Muscle layer of colon (tissue), 2 donors: ENCODE results near the gene KIAA0232.

Experiments
- H3K27ac ChIP-seq: one replicate; pipeline ENCODE4 v1.7.0; 2013; ENCODE audit warnings: low read depth, mild to moderate bottlenecking, low read length, moderate library complexity
- H3K27me3 ChIP-seq, 2 donors: one replicate each; pipeline ENCODE4 v1.7.0; 2013; ENCODE audit warnings: low read length in 2 of 2, mild to moderate bottlenecking in 2 of 2; ENCODE audit not compliant: insufficient read depth in 2 of 2, control insufficient read depth in 1 of 2
- H3K36me3 ChIP-seq: one replicate; pipeline ENCODE4 v1.7.0; 2013; ENCODE audit warnings: mild to moderate bottlenecking, low read length; ENCODE audit not compliant: insufficient read depth
- H3K4me1 ChIP-seq: one replicate; pipeline ENCODE4 v1.7.0; 2013; ENCODE audit warnings: mild to moderate bottlenecking, low read length; ENCODE audit not compliant: insufficient read depth
- H3K4me3 ChIP-seq, 2 donors: one replicate each; pipeline ENCODE4 v1.7.0; 2013; ENCODE audit warnings: low read length in 2 of 2, low read depth in 1 of 2, mild to moderate bottlenecking in 1 of 2, moderate library complexity in 1 of 2
- H3K9ac ChIP-seq: one replicate; pipeline ENCODE4 v1.7.0; 2013; ENCODE audit warnings: low read length
- H3K9me3 ChIP-seq: one replicate; pipeline ENCODE4 v1.7.0; 2013; ENCODE audit warnings: mild to moderate bottlenecking, low read length
- donor health status: abdominal sarcoma.
- donor health status: Adenocarcinoma of cecum.

The KIAA0232 gene

GRCh38 chr4:6845027-6845426, 62.5 kb downstream of the KIAA0232 start:
- H3K4me1 ChIP-seq, result peaks cover 6% of the 10 kb centered on the region
- H3K36me3 ChIP-seq, result peaks cover 6% of the 10 kb centered on the region

GRCh38 chr4:6845574-6845973, 63.0 kb downstream of the KIAA0232 start:
- peaks cover 6% of the 10 kb centered on the region for H3K36me3 ChIP-seq
- peaks cover under 1% of the 10 kb centered on the region for H3K4me1 ChIP-seq
- H3K27ac ChIP-seq, result no peak overlapping the region
- H3K4me3 ChIP-seq, result no peak overlapping the region
- H3K27me3 ChIP-seq, result no peaks in the 10 kb centered on the region
- no peaks in the 10 kb centered on the region for H3K9me3 ChIP-seq
- H3K9ac ChIP-seq, result no peak overlapping the region

More at GRCh38 chr4:6845027-6845426, 62.5 kb downstream of the KIAA0232 start:
- Histone ChIP-seq H3K27me3 (no peaks in the 10 kb centered on the region), H3K27ac (no peak overlapping the region), H3K4me3 (no peak overlapping the region), H3K9ac (no peak overlapping the region), H3K9me3 (no peaks in the 10 kb centered on the region)

GRCh38 chr4:6847178-6847577, 64.7 kb downstream of the KIAA0232 start:
- H3K9me3 ChIP-seq, result no peaks in the 10 kb centered on the region
- H3K27me3 ChIP-seq, result no peaks in the 10 kb centered on the region
- H3K4me1 ChIP-seq, result no peaks in the 10 kb centered on the region
- H3K4me3 ChIP-seq, result no peak overlapping the region
- no peak overlapping the region for H3K9ac ChIP-seq
- H3K27ac ChIP-seq, result no peak overlapping the region
- H3K36me3 ChIP-seq, result peaks cover 6% of the 10 kb centered on the region

- H3K36me3 ChIP-seq, result peaks cover 12% of the 10 kb centered on the region
- H3K4me3 ChIP-seq, result no peak overlapping the region
- H3K9ac ChIP-seq, result no peak overlapping the region
- no peaks in the 10 kb centered on the region for H3K27me3 ChIP-seq
- H3K9me3 ChIP-seq, result peaks cover 8% of the 10 kb centered on the region
- no peaks in the 10 kb centered on the region for H3K4me1 ChIP-seq
- H3K27ac ChIP-seq, result no peak overlapping the region
Measured at GRCh38 chr4:6848717-6849305, 66.3 kb downstream of the KIAA0232 start.

- Histone ChIP-seq H3K9me3 (peaks cover 8% of the 10 kb centered on the region), H3K4me3 (no peak overlapping the region), H3K36me3 (peaks cover 12% of the 10 kb centered on the region), H3K27ac (no peak overlapping the region), H3K4me1 (no peaks in the 10 kb centered on the region), H3K9ac (no peak overlapping the region), H3K27me3 (no peaks in the 10 kb centered on the region)
Measured at GRCh38 chr4:6849691-6850090, 67.2 kb downstream of the KIAA0232 start.

- Histone ChIP-seq H3K27ac (no peak overlapping the region), H3K4me3 (no peak overlapping the region), H3K4me1 (peaks cover 10% of the 10 kb centered on the region), H3K36me3 (peaks cover 12% of the 10 kb centered on the region), H3K9ac (no peak overlapping the region), H3K9me3 (peaks cover 8% of the 10 kb centered on the region), H3K27me3 (no peaks in the 10 kb centered on the region)
Measured at GRCh38 chr4:6851431-6851830, 68.9 kb downstream of the KIAA0232 start.

GRCh38 chr4:6851962-6852361, 69.4 kb downstream of the KIAA0232 start:
- H3K27ac ChIP-seq, result no peak overlapping the region
- H3K9ac ChIP-seq, result no peak overlapping the region
- H3K9me3 ChIP-seq, result peaks cover 8% of the 10 kb centered on the region
- peaks cover 16% of the 10 kb centered on the region for H3K4me1 ChIP-seq
- peaks cover 12% of the 10 kb centered on the region for H3K36me3 ChIP-seq
- no peak overlapping the region for H3K4me3 ChIP-seq
- no peaks in the 10 kb centered on the region for H3K27me3 ChIP-seq

- Histone ChIP-seq H3K27ac (no peak overlapping the region), H3K9ac (no peak overlapping the region), H3K4me3 (no peak overlapping the region), H3K36me3 (peaks cover 17% of the 10 kb centered on the region), H3K27me3 (no peaks in the 10 kb centered on the region), H3K9me3 (peaks cover 8% of the 10 kb centered on the region), H3K4me1 (peaks cover 22% of the 10 kb centered on the region)
Measured at GRCh38 chr4:6852582-6852981, 70.1 kb downstream of the KIAA0232 start.

GRCh38 chr4:6854098-6854744, 71.7 kb downstream of the KIAA0232 start:
- H3K9me3 ChIP-seq, result peaks cover 8% of the 10 kb centered on the region
- no peaks in the 10 kb centered on the region for H3K27me3 ChIP-seq
- peaks cover 20% of the 10 kb centered on the region for H3K36me3 ChIP-seq
- no peak overlapping the region for H3K27ac ChIP-seq
- H3K4me3 ChIP-seq, result no peak overlapping the region
- H3K9ac ChIP-seq, result no peak overlapping the region
- peaks cover 24% of the 10 kb centered on the region for H3K4me1 ChIP-seq

- H3K9me3 ChIP-seq, result peaks cover 8% of the 10 kb centered on the region
- no peak overlapping the region for H3K9ac ChIP-seq
- peaks cover 33% of the 10 kb centered on the region for H3K36me3 ChIP-seq
- H3K27me3 ChIP-seq, result no peaks in the 10 kb centered on the region
- no peak overlapping the region for H3K27ac ChIP-seq
- peaks cover 24% of the 10 kb centered on the region for H3K4me1 ChIP-seq
- H3K4me3 ChIP-seq, result peak overlapping the region in 1 of 2 donors; percentile 8
Measured at GRCh38 chr4:6855692-6856297, 73.3 kb downstream of the KIAA0232 start.

GRCh38 chr4:6856391-6856790, 73.9 kb downstream of the KIAA0232 start:
- no peak overlapping the region for H3K9ac ChIP-seq
- no peak overlapping the region for H3K27ac ChIP-seq
- H3K27me3 ChIP-seq, result no peaks in the 10 kb centered on the region
- peaks cover 39% of the 10 kb centered on the region for H3K36me3 ChIP-seq
- H3K9me3 ChIP-seq, result peaks cover 8% of the 10 kb centered on the region
- H3K4me1 ChIP-seq, result peaks cover 24% of the 10 kb centered on the region
- no peak overlapping the region for H3K4me3 ChIP-seq
